GM23338 (cell line): ENCODE data around the gene CREB3L2. TPM values are rescaled to one million over a fixed set of nuclear protein-coding genes. Genes with fewer than 3 reads are reported as not detected.

ENCODE experiments used
- ATAC-seq: fragments of 200-7000 bp; cut with Tn5 transposase; 3 replicates; pipeline ENCODE4 v1.9.1; 2020
- DNase-seq: peaks from one replicate; pipeline ENCODE4 v3.0.0-alpha.2; 2015; ENCODE audit warnings: low spot score
- H2AFZ ChIP-seq: fragments of 200-600 bp; sonication (generic); 2 replicates; pipeline ENCODE4 v1.8.0; 2016; ENCODE audit warnings: antibody characterized with exemption, mild to moderate bottlenecking, moderate library complexity
- H3F3A ChIP-seq: fragments of 200-600 bp; sonication (generic); replicated peaks from 2 replicates; pipeline ENCODE4 v1.8.0; 2017; ENCODE audit warnings: antibody characterized with exemption, mixed run types, low read depth
- H3K27ac ChIP-seq: fragments of 200-600 bp; sonication (generic); 2 replicates; pipeline ENCODE4 v1.6.1; 2016; ENCODE audit warnings: low read depth
- H3K27me3 ChIP-seq: fragments of 200-600 bp; sonication (generic); 2 replicates; pipeline ENCODE4 v1.8.0; 2016; ENCODE audit warnings: mild to moderate bottlenecking, mixed run types, moderate library complexity; ENCODE audit not compliant: insufficient read depth
- H3K36me3 ChIP-seq: fragments of 200-600 bp; sonication (generic); 2 replicates; pipeline ENCODE4 v1.8.0; 2016; ENCODE audit warnings: mild to moderate bottlenecking; ENCODE audit not compliant: insufficient read depth
- H3K4me1 ChIP-seq: fragments of 200-600 bp; sonication (generic); 2 replicates; pipeline ENCODE4 v1.8.0; 2016; ENCODE audit warnings: mild to moderate bottlenecking, moderate library complexity; ENCODE audit not compliant: insufficient read depth
- H3K4me2 ChIP-seq: fragments of 200-600 bp; sonication (generic); 2 replicates; pipeline ENCODE4 v1.7.1; 2017; ENCODE audit warnings: mixed run types
- H3K4me3 ChIP-seq: fragments of 200-600 bp; sonication (generic); 2 replicates; pipeline ENCODE4 v1.6.1; 2016; ENCODE audit warnings: mixed run types
- H3K79me2 ChIP-seq: fragments of 200-600 bp; sonication (generic); replicated peaks from 2 replicates; pipeline ENCODE4 v1.8.0; 2017; ENCODE audit warnings: mild to moderate bottlenecking; ENCODE audit not compliant: insufficient read depth
- H3K9me2 ChIP-seq: fragments of 200-600 bp; sonication (generic); 2 replicates; pipeline ENCODE4 v1.8.0; 2017; ENCODE audit not compliant: insufficient read depth
- H4K20me1 ChIP-seq: fragments of 200-600 bp; sonication (generic); replicated peaks from 2 replicates; pipeline ENCODE4 v1.8.0; 2017; ENCODE audit warnings: mild to moderate bottlenecking; ENCODE audit not compliant: insufficient read depth
- H3K27ac Mint-ChIP-seq: 2 replicates; pipeline ENCODE4 v1.8.0; 2020; ENCODE audit warnings: inconsistent platforms, mild to moderate bottlenecking, moderate library complexity, mixed read lengths
- H3K27me3 Mint-ChIP-seq: 3 replicates; pipeline ENCODE4 v1.8.0; 2022; ENCODE audit warnings: low read depth, mild to moderate bottlenecking, moderate library complexity, mixed read lengths, inconsistent platforms; ENCODE audit not compliant: insufficient read depth, poor library complexity
- H3K36me3 Mint-ChIP-seq: 3 replicates; pipeline ENCODE4 v1.8.0; 2021; ENCODE audit warnings: low read depth, mild to moderate bottlenecking, inconsistent platforms, moderate library complexity, mixed read lengths
- H3K4me1 Mint-ChIP-seq: 3 replicates; pipeline ENCODE4 v1.8.0; 2020; ENCODE audit warnings: mild to moderate bottlenecking, inconsistent platforms, mixed read lengths
- H3K4me3 Mint-ChIP-seq: 3 replicates; pipeline ENCODE4 v1.8.0; 2021; ENCODE audit warnings: moderate library complexity, mild to moderate bottlenecking, inconsistent platforms, mixed read lengths
- H3K9me3 Mint-ChIP-seq: 3 replicates; pipeline ENCODE4 v1.8.0; 2020; ENCODE audit warnings: moderate library complexity, mild to moderate bottlenecking, inconsistent platforms, mixed read lengths
- CTCF ChIP-seq, 2 experiments: fragments of 200-600 bp in 1 of 2; sonication (generic) in 1 of 2; conservative IDR thresholded peaks; 2 replicates each; pipeline versions ENCODE4 v1.5.1 to v1.6.1; 2016 to 2017; ENCODE audit warnings: antibody characterized with exemption in 2 of 2, low read depth in 2 of 2, mild to moderate bottlenecking in 2 of 2, moderate library complexity in 1 of 2
- JUNB ChIP-seq: IDR thresholded peaks from one replicate; pipeline ENCODE4 v1.6.1; 2016; ENCODE audit warnings: antibody characterized with exemption; ENCODE audit not compliant: unreplicated experiment
- POLR2AphosphoS5 ChIP-seq: IDR thresholded peaks from 2 replicates; pipeline ENCODE4 v1.6.1; 2016; ENCODE audit warnings: antibody characterized with exemption, low read depth
- STAT1 ChIP-seq: IDR thresholded peaks from one replicate; pipeline ENCODE4 v1.6.1; 2016; ENCODE audit warnings: antibody characterized with exemption; ENCODE audit not compliant: unreplicated experiment
- ZNF114 ChIP-seq: fragments of 250-450 bp; sonication (Bioruptor Pico); IDR thresholded peaks from 2 replicates; pipeline ENCODE4 v1.5.0; 2020; ENCODE audit warnings: mild to moderate bottlenecking, moderate library complexity
- ZNF462 ChIP-seq: fragments of 250-450 bp; sonication (Bioruptor Pico); IDR thresholded peaks from 2 replicates; pipeline ENCODE4 v1.5.0; 2020; ENCODE audit warnings: mild to moderate bottlenecking, moderate library complexity
- polyA plus RNA-seq: library from polyadenylated mRNA; unstranded; fragments of >200 nt; fragmentation: Nextera tagmentation; extraction: Ambion mirVana; gene quantifications from 2 replicates; pipeline ENCODE4 v1.2.1, GENCODE V29; 2016
- total RNA-seq: library from RNA; depleted of rRNA; stranded (reverse); fragments of >200 nt; shearing (Covaris generic); gene quantifications from 2 replicates; pipeline ENCODE4 v1.2.3, GENCODE V29; 2014

The CREB3L2 gene
- total and polyA plus RNA-seq, 2 experiments from 2014 or later, result 14.5 to 27.1 TPM

GRCh38 chr7:137953665-137954470 is 48.0 kb downstream of the CREB3L2 start:
- ATAC-seq, result peak; percentile 67
- H3K27ac Mint-ChIP-seq, result peak overlapping the region; percentile 46
- H3K36me3 Mint-ChIP-seq, result peaks cover 7% of the 10 kb centered on the region; the same call in 2 of the 3 replicates
- H3K79me2 ChIP-seq, result peaks cover 92% of the 10 kb centered on the region
- no peaks in the 10 kb centered on the region for H3K27me3 ChIP-seq
- peak overlapping the region; percentile 7; the same call in 1 of the 3 replicates for H3K4me3 Mint-ChIP-seq
- H3K9me2 ChIP-seq, result 0 out of 2 replicates have a peak, but pooled peaks cover 2% of the 10 kb centered on the region
- peak overlapping the region; percentile 50 for H3K4me2 ChIP-seq
- H3K4me3 ChIP-seq, result no peak overlapping the region
- TF ChIP-seq ZNF462 (CRISPR knock-in tag), result no peak
- TF ChIP-seq POLR2AphosphoS5, result no peak
- TF ChIP-seq STAT1, result no peak
- no peak for TF ChIP-seq CTCF (conservative IDR thresholded peaks at IDR 0.05; ENCODE audit: low read depth in 2 of 2)
- no peak for TF ChIP-seq ZNF114 (CRISPR knock-in tag)
- TF ChIP-seq JUNB, result no peak
- peaks cover 9% of the 10 kb centered on the region; the same call in 1 of the 2 replicates for H4K20me1 ChIP-seq
- peaks cover 51% of the 10 kb centered on the region for H3K4me1 Mint-ChIP-seq
- H2AFZ ChIP-seq, result no peak overlapping the region
- no peaks in the 10 kb centered on the region for H3F3A ChIP-seq
- H3K27me3 Mint-ChIP-seq, result peaks cover 5% of the 10 kb centered on the region
- DNase-seq, result peak; percentile 74
- peak overlapping the region; percentile 81 for H3K27ac ChIP-seq
- H3K9me3 Mint-ChIP-seq, result no peaks in the 10 kb centered on the region
- peaks cover 33% of the 10 kb centered on the region for H3K4me1 ChIP-seq
- H3K36me3 ChIP-seq, result no peaks in the 10 kb centered on the region
